Measurements from ENCODE around the gene MTUS2.

Gene MTUS2

DNA sequence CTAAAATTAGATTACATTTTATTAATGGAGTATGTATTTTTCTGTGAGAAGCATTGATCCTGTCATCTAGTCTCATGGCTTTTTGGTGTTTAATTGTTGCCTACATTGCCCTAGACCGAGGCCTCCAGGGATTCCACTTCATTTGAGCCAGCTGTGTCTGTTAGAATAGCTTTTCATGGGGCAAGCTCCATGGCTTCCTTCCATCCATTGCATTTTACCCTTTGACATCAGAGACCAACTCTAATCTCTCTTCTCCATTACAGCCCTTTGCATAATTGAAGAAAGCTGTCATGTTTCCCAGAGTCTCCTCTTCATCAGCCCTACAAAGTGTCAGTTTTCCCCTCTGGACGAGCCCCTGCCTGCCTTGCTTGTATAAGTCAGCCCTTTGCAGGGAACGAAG lies 70.6 kb downstream of the MTUS2 start:
- TF ChIP-seq, protein P1, sequence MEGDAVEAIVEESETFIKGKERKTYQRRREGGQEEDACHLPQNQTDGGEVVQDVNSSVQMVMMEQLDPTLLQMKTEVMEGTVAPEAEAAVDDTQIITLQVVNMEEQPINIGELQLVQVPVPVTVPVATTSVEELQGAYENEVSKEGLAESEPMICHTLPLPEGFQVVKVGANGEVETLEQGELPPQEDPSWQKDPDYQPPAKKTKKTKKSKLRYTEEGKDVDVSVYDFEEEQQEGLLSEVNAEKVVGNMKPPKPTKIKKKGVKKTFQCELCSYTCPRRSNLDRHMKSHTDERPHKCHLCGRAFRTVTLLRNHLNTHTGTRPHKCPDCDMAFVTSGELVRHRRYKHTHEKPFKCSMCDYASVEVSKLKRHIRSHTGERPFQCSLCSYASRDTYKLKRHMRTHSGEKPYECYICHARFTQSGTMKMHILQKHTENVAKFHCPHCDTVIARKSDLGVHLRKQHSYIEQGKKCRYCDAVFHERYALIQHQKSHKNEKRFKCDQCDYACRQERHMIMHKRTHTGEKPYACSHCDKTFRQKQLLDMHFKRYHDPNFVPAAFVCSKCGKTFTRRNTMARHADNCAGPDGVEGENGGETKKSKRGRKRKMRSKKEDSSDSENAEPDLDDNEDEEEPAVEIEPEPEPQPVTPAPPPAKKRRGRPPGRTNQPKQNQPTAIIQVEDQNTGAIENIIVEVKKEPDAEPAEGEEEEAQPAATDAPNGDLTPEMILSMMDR (IDR thresholded peaks at IDR 0.05; ENCODE audit: low read depth, low read length) = no peak

DNA sequence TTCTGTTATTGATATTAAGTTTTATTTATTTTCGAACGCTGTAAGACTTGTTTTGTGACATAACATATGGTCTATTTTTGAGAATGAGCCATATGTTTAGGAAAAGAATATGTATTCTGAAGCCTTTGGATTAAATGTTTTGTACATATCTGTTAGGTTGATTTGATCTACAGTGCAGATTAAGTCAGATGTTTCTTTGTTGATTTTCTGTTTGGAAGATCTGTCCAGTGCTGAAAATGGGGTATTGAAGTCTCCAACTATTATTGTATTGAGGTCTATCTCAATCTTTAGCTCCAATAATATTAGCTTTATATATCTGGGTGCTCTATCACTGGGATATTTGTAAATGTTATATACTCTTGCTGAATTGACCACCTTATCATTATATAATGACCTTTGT lies 97.9 kb downstream of the MTUS2 start:
- DNase-seq (ENCODE audit: extremely low read depth, low read depth) = no peak
- TF ChIP-seq, protein P1 (IDR thresholded peaks at IDR 0.05; ENCODE audit: low read depth, low read length) = no peak

More for the DNA sequence above, 70.6 kb downstream of the MTUS2 start:
- DNase-seq (ENCODE audit: extremely low read depth, low read depth) = no peak

DNA sequence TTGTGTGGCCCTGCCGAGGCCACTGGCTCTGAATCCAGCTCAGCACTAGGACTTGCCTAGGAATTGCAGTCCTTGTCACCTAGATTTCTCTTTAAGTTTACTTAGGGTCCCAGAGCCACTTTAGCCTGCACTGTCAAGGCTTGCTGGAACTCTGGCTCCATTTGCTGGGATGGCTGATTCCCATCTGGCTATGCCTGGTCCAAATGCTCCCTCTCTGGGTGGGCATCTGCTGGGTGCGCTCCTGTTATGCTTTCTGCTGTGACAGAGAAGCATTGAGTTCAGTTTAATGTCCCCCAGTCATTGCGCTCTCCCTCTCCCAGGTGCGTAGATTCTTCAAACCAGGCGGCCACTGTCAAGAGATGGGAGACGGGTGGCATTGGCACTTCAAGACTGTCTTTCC lies 102.2 kb downstream of the MTUS2 start:
- no peak for DNase-seq (ENCODE audit: extremely low read depth, low read depth)
- TF ChIP-seq, protein P1 (IDR thresholded peaks at IDR 0.05; ENCODE audit: low read depth, low read length) = no peak

- TF ChIP-seq, protein P1 (IDR thresholded peaks at IDR 0.05; ENCODE audit: low read depth, low read length) = no peak
- no peak for DNase-seq (ENCODE audit: extremely low read depth, low read depth)
Measured at GRCh38 chr13:28935104-28935503, 115.0 kb downstream of the MTUS2 start.

DNA sequence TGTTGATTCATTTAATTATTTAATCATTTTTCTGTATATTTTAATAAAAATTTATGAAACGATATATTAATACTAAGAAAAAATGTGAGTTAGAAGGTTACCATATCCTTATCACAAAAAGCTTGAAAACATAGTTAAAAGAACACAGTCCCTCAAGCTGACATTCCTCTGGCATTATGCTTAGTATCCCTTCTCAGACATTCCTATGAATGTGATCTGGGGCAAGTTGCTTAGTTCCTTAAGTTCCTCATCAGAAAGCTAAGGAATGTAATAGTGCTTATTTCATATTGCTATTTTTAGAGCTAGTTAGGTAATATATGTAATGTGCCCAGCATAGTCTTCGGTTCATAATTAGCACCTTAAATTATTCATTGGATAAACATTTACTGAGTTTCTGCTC lies 122.8 kb downstream of the MTUS2 start:
- TF ChIP-seq, protein P1 (IDR thresholded peaks at IDR 0.05; ENCODE audit: low read depth, low read length) = no peak
- no peak for DNase-seq (ENCODE audit: extremely low read depth, low read depth)

GRCh38 chr13:28953714-28954418 lies 133.7 kb downstream of the MTUS2 start:
- TF ChIP-seq, protein P1 (IDR thresholded peaks at IDR 0.05; ENCODE audit: low read depth, low read length) = no peak
- DNase-seq (ENCODE audit: extremely low read depth, low read depth) = no peak

- no peak for DNase-seq (ENCODE audit: extremely low read depth, low read depth)
- TF ChIP-seq, protein P1 (IDR thresholded peaks at IDR 0.05; ENCODE audit: low read depth, low read length) = no peak
Measured at GRCh38 chr13:28954419-28954725, 134.2 kb downstream of the MTUS2 start.

Data from AG09319 (cell line).